Chondrocyte (in vitro differentiated cells): Measurements from ENCODE around the gene HCN3. TPM values are rescaled to one million over a fixed set of nuclear protein-coding genes. Genes with fewer than 3 reads are reported as not detected.
"Not testable (repeated sequence)": the region's sequence is repeated elsewhere in the genome, so short reads cannot be mapped to it uniquely, and the experiment has no call there.

Experiments used
- DNase-seq: peaks from one replicate; pipeline ENCODE4 v3.0.0; 2021; ENCODE audit warnings: mixed read lengths, low spot score
- H3K27ac Mint-ChIP-seq: one replicate; pipeline ENCODE4 v1.8.0; 2021; ENCODE audit warnings: mild to moderate bottlenecking, moderate library complexity, mixed read lengths; ENCODE audit not compliant: unreplicated experiment
- H3K27me3 Mint-ChIP-seq: 2 replicates; pipeline ENCODE4 v1.8.0; 2021; ENCODE audit warnings: low read depth, mixed read lengths
- H3K36me3 Mint-ChIP-seq: 2 replicates; pipeline ENCODE4 v1.8.0; 2021; ENCODE audit warnings: low read depth, mixed read lengths
- H3K4me1 Mint-ChIP-seq: 2 replicates; pipeline ENCODE4 v1.8.0; 2021; ENCODE audit warnings: low read depth, mild to moderate bottlenecking, mixed read lengths
- H3K4me3 Mint-ChIP-seq: one replicate; pipeline ENCODE4 v1.8.0; 2021; ENCODE audit warnings: mild to moderate bottlenecking, moderate library complexity, mixed read lengths; ENCODE audit not compliant: unreplicated experiment
- H3K9me3 Mint-ChIP-seq: 2 replicates; pipeline ENCODE4 v1.8.0; 2021; ENCODE audit warnings: low read depth, mixed read lengths
- total RNA-seq: library from RNA; stranded (reverse); gene quantifications from 3 replicates; pipeline ENCODE4 v1.2.1, GENCODE V29; 2021
- TF ChIP-seq, protein P1 (sequence below): fragments of 200-600 bp; sonication (generic); IDR thresholded peaks from 2 replicates; pipeline ENCODE4 v1.5.0; 2021; ENCODE audit warnings: antibody characterized with exemption, mild to moderate bottlenecking, moderate library complexity

Gene HCN3
- total RNA-seq, 1 donor from 2014 or later = 4.3 TPM

DNA sequence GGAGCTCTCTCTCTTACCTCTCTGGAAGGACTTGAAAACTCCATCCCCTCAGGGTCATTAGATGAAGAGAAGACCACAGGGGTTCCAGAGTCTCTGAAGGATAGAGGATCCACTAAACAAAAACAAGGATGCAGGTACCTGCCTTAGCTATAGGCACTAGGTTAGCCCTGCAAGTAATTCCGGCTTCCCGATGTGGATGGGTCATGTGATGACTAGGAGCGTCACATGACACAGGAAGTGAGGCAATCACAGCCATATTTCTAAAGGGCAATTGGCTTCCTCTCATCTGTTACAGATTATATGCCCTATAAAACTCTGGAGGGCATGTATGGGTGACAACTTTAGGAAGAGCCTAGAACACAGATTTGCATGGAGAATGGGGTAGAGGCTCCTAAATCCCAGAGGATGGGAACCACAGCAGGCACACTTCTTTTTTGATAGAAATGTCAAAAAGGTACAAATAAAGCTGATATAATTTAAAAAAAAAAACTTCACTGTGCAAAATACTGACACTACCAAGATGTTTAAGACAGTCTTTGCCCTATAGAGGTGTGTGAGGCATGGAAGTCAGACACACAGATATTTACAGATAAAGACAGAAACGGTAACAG lies 36.1 kb upstream of the HCN3 start:
- DNase-seq = no peak
- Mint-ChIP-seq H3K27me3 (no peaks in the 10 kb centered on the region), H3K27ac (peak overlapping the region; percentile 90), H3K4me3 (peak overlapping the region; percentile 77), H3K36me3 (peaks cover 12% of the 10 kb centered on the region), H3K9me3 (no peaks in the 10 kb centered on the region), H3K4me1 (peaks cover 38% of the 10 kb centered on the region)
- TF ChIP-seq, protein P1, sequence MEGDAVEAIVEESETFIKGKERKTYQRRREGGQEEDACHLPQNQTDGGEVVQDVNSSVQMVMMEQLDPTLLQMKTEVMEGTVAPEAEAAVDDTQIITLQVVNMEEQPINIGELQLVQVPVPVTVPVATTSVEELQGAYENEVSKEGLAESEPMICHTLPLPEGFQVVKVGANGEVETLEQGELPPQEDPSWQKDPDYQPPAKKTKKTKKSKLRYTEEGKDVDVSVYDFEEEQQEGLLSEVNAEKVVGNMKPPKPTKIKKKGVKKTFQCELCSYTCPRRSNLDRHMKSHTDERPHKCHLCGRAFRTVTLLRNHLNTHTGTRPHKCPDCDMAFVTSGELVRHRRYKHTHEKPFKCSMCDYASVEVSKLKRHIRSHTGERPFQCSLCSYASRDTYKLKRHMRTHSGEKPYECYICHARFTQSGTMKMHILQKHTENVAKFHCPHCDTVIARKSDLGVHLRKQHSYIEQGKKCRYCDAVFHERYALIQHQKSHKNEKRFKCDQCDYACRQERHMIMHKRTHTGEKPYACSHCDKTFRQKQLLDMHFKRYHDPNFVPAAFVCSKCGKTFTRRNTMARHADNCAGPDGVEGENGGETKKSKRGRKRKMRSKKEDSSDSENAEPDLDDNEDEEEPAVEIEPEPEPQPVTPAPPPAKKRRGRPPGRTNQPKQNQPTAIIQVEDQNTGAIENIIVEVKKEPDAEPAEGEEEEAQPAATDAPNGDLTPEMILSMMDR = no peak

DNA sequence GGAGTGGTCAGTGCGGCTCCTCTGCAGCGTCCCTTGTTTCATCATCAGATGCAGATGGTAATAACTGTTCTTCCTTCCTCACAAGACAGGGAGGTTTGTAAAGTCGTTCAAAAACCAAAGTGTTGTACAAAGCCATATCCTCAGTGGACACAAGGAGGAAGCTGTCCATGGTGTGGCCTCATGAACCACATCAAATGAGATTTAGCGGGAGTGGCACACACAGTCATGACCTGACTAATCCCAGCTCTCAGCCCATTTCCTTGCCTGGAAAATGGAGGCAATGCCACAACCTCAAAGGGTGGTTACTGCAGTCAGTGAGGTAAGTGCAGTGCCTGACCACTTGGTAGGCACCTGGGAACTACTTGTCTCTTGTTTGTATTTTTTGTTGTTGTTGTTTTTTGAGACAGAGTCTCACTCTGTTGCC lies 35.4 kb upstream of the HCN3 start:
- no peaks in the 10 kb centered on the region for H3K27me3 Mint-ChIP-seq
- peak overlapping the region; percentile 90 for H3K27ac Mint-ChIP-seq
- DNase-seq = no peak
- H3K9me3 Mint-ChIP-seq = no peaks in the 10 kb centered on the region
- peaks cover 38% of the 10 kb centered on the region for H3K4me1 Mint-ChIP-seq
- H3K36me3 Mint-ChIP-seq = peaks cover 11% of the 10 kb centered on the region
- no peak overlapping the region for H3K4me3 Mint-ChIP-seq
- TF ChIP-seq, protein P1 = no peak

DNA sequence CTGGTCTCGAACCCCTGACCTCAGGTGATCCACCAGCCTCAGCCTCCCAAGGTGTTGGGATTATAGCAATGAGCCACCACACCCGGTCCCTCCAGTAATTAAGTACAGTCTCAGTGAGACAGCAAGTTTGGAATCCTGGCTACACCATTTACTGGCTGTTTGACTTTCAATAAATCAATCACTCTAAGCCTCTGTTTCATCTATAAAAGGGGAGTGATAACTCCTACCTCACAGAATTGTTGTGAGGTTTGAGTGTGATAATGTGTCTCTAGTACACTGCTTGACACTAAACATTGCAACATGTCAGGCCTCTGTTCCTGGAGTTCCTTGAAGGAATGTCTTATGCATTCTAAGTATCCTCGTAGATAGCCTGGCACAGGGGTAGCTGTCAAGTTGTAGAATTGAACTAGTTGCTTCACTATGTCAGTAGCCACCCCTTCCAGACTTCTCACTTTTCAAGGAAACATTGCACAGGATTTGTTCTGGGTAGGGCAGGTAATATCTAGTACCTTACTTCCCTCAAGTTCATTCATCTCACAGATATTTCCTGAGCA lies 34.4 kb upstream of the HCN3 start:
- H3K4me1 Mint-ChIP-seq = peaks cover 38% of the 10 kb centered on the region
- no peaks in the 10 kb centered on the region for H3K27me3 Mint-ChIP-seq
- H3K27ac Mint-ChIP-seq = peak overlapping the region; percentile 88
- H3K36me3 Mint-ChIP-seq = peaks cover 9% of the 10 kb centered on the region
- H3K4me3 Mint-ChIP-seq = peak overlapping the region; percentile 90
- no peaks in the 10 kb centered on the region for H3K9me3 Mint-ChIP-seq
- TF ChIP-seq, protein P1 = no peak
- no peak for DNase-seq

DNA sequence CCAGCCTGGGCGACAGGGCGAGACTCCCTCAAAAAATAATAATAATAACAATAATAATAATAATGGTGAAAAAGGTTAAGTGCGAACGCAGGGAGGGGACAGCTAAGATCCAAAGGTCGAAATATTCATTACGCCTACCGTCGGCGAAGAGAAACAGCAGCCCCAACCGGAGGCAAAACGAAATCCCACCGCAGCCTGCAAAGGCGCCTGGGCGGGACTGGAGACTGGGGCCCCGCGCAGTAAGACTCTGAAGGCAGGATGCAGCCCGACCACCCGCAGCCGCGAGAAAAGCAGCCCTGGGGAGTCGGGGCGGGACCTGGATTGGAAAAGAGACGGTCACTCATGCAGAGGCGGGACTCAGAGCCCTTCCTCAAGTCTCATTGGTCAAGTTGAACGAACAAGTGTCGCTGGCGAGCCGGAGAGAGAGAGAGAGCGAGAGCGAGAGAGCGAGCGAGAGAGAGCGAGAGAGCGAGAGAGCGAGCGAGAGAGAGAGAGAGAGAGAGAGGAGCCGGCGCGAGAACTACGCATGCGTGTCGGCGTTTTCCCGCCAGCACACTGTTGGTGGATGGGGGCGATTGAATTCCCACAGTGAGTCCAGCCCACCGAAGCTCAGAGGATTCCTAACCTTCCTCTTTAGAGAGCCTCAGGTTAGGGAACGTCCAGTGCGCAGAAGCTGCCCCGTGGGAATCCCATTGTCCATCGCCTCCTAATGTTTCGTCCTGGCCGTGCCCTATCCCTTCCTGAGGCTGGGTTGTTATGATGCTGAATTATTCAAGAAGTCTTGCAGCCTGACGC lies 32.7 kb upstream of the HCN3 start:
- H3K36me3 Mint-ChIP-seq = peaks cover 6% of the 10 kb centered on the region
- H3K4me3 Mint-ChIP-seq = peak overlapping the region; percentile 90
- H3K27ac Mint-ChIP-seq = peak overlapping the region; percentile 88
- peak; percentile 98 for DNase-seq
- H3K27me3 Mint-ChIP-seq = no peaks in the 10 kb centered on the region
- peaks cover 38% of the 10 kb centered on the region for H3K4me1 Mint-ChIP-seq
- TF ChIP-seq, protein P1 = peak; percentile 72
- no peaks in the 10 kb centered on the region for H3K9me3 Mint-ChIP-seq

DNA sequence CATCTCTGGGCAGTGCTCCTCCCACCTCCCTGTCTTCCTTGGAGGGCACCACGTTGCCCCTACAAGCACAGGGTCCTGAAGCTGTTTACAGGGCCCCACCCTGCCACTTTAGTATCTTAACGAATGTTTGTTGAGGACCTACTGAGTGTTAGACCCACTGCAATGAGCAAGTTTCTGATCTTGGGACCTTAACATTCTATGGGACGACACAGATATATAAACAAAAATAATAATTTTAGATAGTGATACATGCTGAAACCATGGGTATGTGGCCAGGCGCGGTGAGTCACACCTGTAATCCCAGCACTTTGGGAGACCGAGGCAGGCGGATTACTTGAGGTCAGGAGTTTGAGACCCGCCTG lies 32.1 kb upstream of the HCN3 start:
- Mint-ChIP-seq H3K4me1 (peaks cover 38% of the 10 kb centered on the region), H3K27ac (peak overlapping the region; percentile 88), H3K36me3 (peaks cover 6% of the 10 kb centered on the region), H3K4me3 (peak overlapping the region; percentile 90), H3K9me3 (no peaks in the 10 kb centered on the region), H3K27me3 (no peaks in the 10 kb centered on the region)
- no peak for DNase-seq
- TF ChIP-seq, protein P1 = no peak

DNA sequence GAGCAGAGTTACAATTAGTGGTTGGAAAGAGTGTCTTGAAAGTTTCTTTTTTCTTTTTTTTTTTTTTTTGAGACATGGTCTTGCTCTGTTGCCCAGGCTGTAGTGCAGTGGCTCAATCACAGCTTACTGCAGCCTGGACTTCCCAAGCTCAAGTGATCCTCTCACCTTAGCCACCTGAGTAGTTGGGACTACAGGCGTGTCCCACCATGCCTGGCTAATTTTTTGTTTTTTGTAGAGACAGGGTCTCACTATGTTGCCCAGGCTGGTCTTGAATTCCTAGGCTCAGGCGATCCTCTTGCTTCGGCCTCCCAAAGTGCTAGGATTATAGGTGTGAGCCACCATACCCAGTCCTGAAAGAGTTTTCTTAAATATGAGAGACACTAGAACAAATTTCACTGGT lies 30.5 kb upstream of the HCN3 start:
- not testable (repeated sequence) for H3K9me3 Mint-ChIP-seq, H3K27ac Mint-ChIP-seq, H3K36me3 Mint-ChIP-seq, H3K27me3 Mint-ChIP-seq, H3K4me3 Mint-ChIP-seq, DNase-seq
- peaks cover 30% of the 10 kb centered on the region for H3K4me1 Mint-ChIP-seq
